IMR-90 (cell line): ENCODE results near the gene CASKIN1. TPM values are rescaled to one million over a fixed set of nuclear protein-coding genes. Genes with fewer than 3 reads are reported as not detected.

Source experiments
- ATAC-seq: fragments of 200-7000 bp; cut with Tn5 transposase; 2 replicates; pipeline ENCODE4 v1.9.1; 2020; ENCODE audit warnings: low read depth, mild to moderate bottlenecking, moderate library complexity
- BruUV-seq: library from RNA; stranded (reverse); fragments of 400-500 nt; replicated peaks from 2 replicates; lab custom pipeline; 2021; lab: Mats Ljungman, UMichigan
- CTCF ChIA-PET: fragments of 300-600 bp; formaldehyde crosslinking; extraction: SDS; loops from one replicate; lab custom pipeline; 2021; ENCODE audit warnings: antibody characterized with exemption; lab: Yijun Ruan, JAX
- POLR2A ChIA-PET: fragments of 300-600 bp; sonication (Branson Sonifier 250); formaldehyde crosslinking; loops from one replicate; lab custom pipeline; 2022; ENCODE audit warnings: antibody characterized with exemption; ENCODE audit not compliant: unreplicated experiment; lab: Charles Lee
- DNase-seq: peaks from one replicate; pipeline ENCODE4 v3.0.0; 2013
- H2AFZ ChIP-seq: replicated peaks from 2 replicates; pipeline ENCODE3; 2013; ENCODE audit warnings: low read length, mild to moderate bottlenecking; ENCODE audit not compliant: poor library complexity
- H2AK5ac ChIP-seq: 2 replicates; pipeline ENCODE4 v1.6.1; 2013; ENCODE audit warnings: low read depth, low read length, inconsistent platforms
- H2AK9ac ChIP-seq: replicated peaks from 2 replicates; pipeline ENCODE3; 2013; ENCODE audit warnings: mild to moderate bottlenecking, low read depth, low read length, moderate library complexity; ENCODE audit not compliant: poor library complexity
- H2BK120ac ChIP-seq: 2 replicates; pipeline ENCODE4 v1.6.1; 2013; ENCODE audit warnings: low read depth, low read length, inconsistent platforms
- H2BK15ac ChIP-seq: 3 replicates; pipeline ENCODE4 v1.6.1; 2013; ENCODE audit warnings: low read depth, low read length, inconsistent platforms
- H2BK20ac ChIP-seq: 2 replicates; pipeline ENCODE4 v1.6.1; 2013; ENCODE audit warnings: low read depth, mild to moderate bottlenecking, inconsistent platforms, low read length, moderate library complexity
- H2BK5ac ChIP-seq: 2 replicates; pipeline ENCODE4 v1.6.1; 2013; ENCODE audit warnings: mild to moderate bottlenecking, low read depth, low read length, inconsistent platforms; ENCODE audit not compliant: poor library complexity, severe bottlenecking
- H3K14ac ChIP-seq: replicated peaks from 2 replicates; pipeline ENCODE4 v1.6.1; 2013; ENCODE audit warnings: low read depth, low read length, inconsistent platforms
- H3K18ac ChIP-seq: 2 replicates; pipeline ENCODE4 v1.6.1; 2013; ENCODE audit warnings: low read depth, low read length, control low read depth
- H3K23ac ChIP-seq: 2 replicates; pipeline ENCODE4 v1.6.1; 2013; ENCODE audit warnings: low read depth, low read length, inconsistent platforms
- H3K27ac ChIP-seq: 2 replicates; pipeline ENCODE4 v1.5.1; 2013; ENCODE audit warnings: mild to moderate bottlenecking, control low read depth, low read length; ENCODE audit not compliant: insufficient read depth
- H3K27me3 ChIP-seq: 2 replicates; pipeline ENCODE4 v1.6.1; 2013; ENCODE audit warnings: low read length; ENCODE audit not compliant: control insufficient read depth, insufficient read depth
- H3K36me3 ChIP-seq: 2 replicates; pipeline ENCODE4 v1.6.1; 2013; ENCODE audit warnings: low read length, mixed read lengths; ENCODE audit not compliant: control insufficient read depth, insufficient read depth
- H3K4ac ChIP-seq: 2 replicates; pipeline ENCODE4 v1.6.1; 2013; ENCODE audit warnings: low read depth, low read length, inconsistent platforms
- H3K4me1 ChIP-seq: 2 replicates; pipeline ENCODE4 v1.6.1; 2013; ENCODE audit warnings: low read length, mixed read lengths; ENCODE audit not compliant: control insufficient read depth, insufficient read depth
- H3K4me2 ChIP-seq: 2 replicates; pipeline ENCODE4 v1.6.1; 2013; ENCODE audit warnings: low read depth, mild to moderate bottlenecking, control low read depth, low read length, moderate library complexity
- H3K4me3 ChIP-seq: 2 replicates; pipeline ENCODE4 v1.5.1; 2013; ENCODE audit warnings: low read depth, mild to moderate bottlenecking, control low read depth, low read length, moderate library complexity; ENCODE audit not compliant: insufficient read depth
- H3K56ac ChIP-seq: 2 replicates; pipeline ENCODE4 v1.6.1; 2013; ENCODE audit warnings: low read length, inconsistent platforms; ENCODE audit not compliant: insufficient read depth; ENCODE audit errors: extremely low read depth
- H3K79me1 ChIP-seq, 2 experiments: 2 replicates each; pipeline ENCODE4 v1.6.1; 2013; ENCODE audit warnings: low read length in 2 of 2, inconsistent platforms in 1 of 2, low read depth in 1 of 2
- H3K9ac ChIP-seq: 2 replicates; pipeline ENCODE4 v1.6.1; 2013; ENCODE audit warnings: low read depth, low read length, control low read depth
- H3K9me1 ChIP-seq: 2 replicates; pipeline ENCODE4 v1.6.1; 2013; ENCODE audit warnings: low read length, inconsistent platforms; ENCODE audit not compliant: insufficient read depth
- H3K9me3 ChIP-seq: 2 replicates; pipeline ENCODE4 v1.6.1; 2013; ENCODE audit warnings: low read length; ENCODE audit not compliant: control insufficient read depth, insufficient read depth
- H4K20me1 ChIP-seq: 2 replicates; pipeline ENCODE4 v1.6.1; 2013; ENCODE audit warnings: low read length, inconsistent platforms; ENCODE audit not compliant: insufficient read depth
- H4K5ac ChIP-seq: 2 replicates; pipeline ENCODE4 v1.6.1; 2013; ENCODE audit warnings: mild to moderate bottlenecking, low read depth, low read length, control low read depth
- H4K8ac ChIP-seq, 2 experiments: 2 replicates each; pipeline ENCODE4 v1.6.1; 2013; ENCODE audit warnings: low read depth in 2 of 2, low read length in 2 of 2, control low read depth in 1 of 2, inconsistent platforms in 1 of 2
- H4K91ac ChIP-seq: 2 replicates; pipeline ENCODE4 v1.6.1; 2013; ENCODE audit warnings: low read depth, low read length, inconsistent platforms; ENCODE audit not compliant: insufficient read depth
- CTCF ChIP-seq: conservative IDR thresholded peaks from 2 replicates; pipeline ENCODE4 v1.5.1; 2012; ENCODE audit warnings: mild to moderate bottlenecking, low read depth, low read length, improper control_type of control experiment
- ELK1 ChIP-seq: fragments of 150-350 bp; IDR thresholded peaks from 2 replicates; pipeline ENCODE4 v1.6.1; 2016; ENCODE audit warnings: low read depth, mild to moderate bottlenecking, low read length, moderate library complexity, borderline replicate concordance
- FOS ChIP-seq: fragments of 150-350 bp; IDR thresholded peaks from 2 replicates; pipeline ENCODE4 v1.6.1; 2016; ENCODE audit warnings: low read depth, low read length
- MAFK ChIP-seq: IDR thresholded peaks from 2 replicates; pipeline ENCODE4 v1.6.1; 2012; ENCODE audit warnings: low read depth, low read length, improper control_type of control experiment
- MAZ ChIP-seq: IDR thresholded peaks from 2 replicates; pipeline ENCODE4 v1.6.1; 2012; ENCODE audit warnings: low read depth, mild to moderate bottlenecking, low read length, improper control_type of control experiment, moderate library complexity, borderline replicate concordance
- POLR2A ChIP-seq: IDR thresholded peaks from 2 replicates; pipeline ENCODE4 v1.6.1; 2012; ENCODE audit warnings: mild to moderate bottlenecking, low read depth, low read length
- RAD21 ChIP-seq: IDR thresholded peaks from 2 replicates; pipeline ENCODE4 v1.6.1; 2012; ENCODE audit warnings: low read length, improper control_type of control experiment
- RCOR1 ChIP-seq: IDR thresholded peaks from 2 replicates; pipeline ENCODE4 v1.6.1; 2012; ENCODE audit warnings: mild to moderate bottlenecking, low read length, improper control_type of control experiment; ENCODE audit not compliant: insufficient replicate concordance
- RFX5 ChIP-seq: IDR thresholded peaks from 2 replicates; pipeline ENCODE4 v1.8.0; 2012; ENCODE audit warnings: low read depth, mild to moderate bottlenecking, low read length, moderate library complexity
- SMC3 ChIP-seq: fragments of 150-350 bp; IDR thresholded peaks from 2 replicates; pipeline ENCODE4 v1.6.1; 2016; ENCODE audit warnings: low read depth, mild to moderate bottlenecking, antibody characterized with exemption, low read length, moderate library complexity
- USF2 ChIP-seq: fragments of 150-350 bp; IDR thresholded peaks from 2 replicates; pipeline ENCODE4 v1.6.1; 2017; ENCODE audit warnings: mild to moderate bottlenecking, antibody characterized with exemption, low read length, low read depth
- WGBS, 2 experiments: methylation state at CpG; one replicate each; pipeline versions ENCODE4 v1.1.5 to v1.1.7; 2013; ENCODE audit warnings: missing lambda C conversion rate in 2 of 2; ENCODE audit not compliant: insufficient read length in 1 of 2; ENCODE audit errors: extremely low coverage in 2 of 2; 5-methylcytosine and 5-hydroxymethylcytosine counted together
- dilution Hi-C: fragments of 300-500 bp; cut with HindIII; formaldehyde crosslinking; loops from one replicate; pipeline ENCODE4 v1.14.3; 2018; ENCODE audit warnings: low sequenced_read_pairs; ENCODE audit not compliant: unreplicated experiment
- in situ Hi-C: fragments of 300-500 bp; cut with MboI; formaldehyde crosslinking; loops from 3 replicates; pipeline ENCODE4 v1.14.3; 2019; ENCODE audit warnings: low sequenced_read_pairs, inconsistent platforms, mixed read lengths
- intact Hi-C: fragments of 100-400 bp; cut with micrococcal nuclease; formaldehyde crosslinking; loops from 2 replicates; pipeline ENCODE4 v1.10.0; 2022
- polyA plus RNA-seq, 3 experiments: library from polyadenylated mRNA; depleted of rRNA; stranded (reverse); fragments of >200 nt; gene quantifications; 2 replicates each; pipeline ENCODE4 v1.2.3, GENCODE V29; 2012; ENCODE audit warnings: low replicate concordance in 1 of 3
- total RNA-seq: library from RNA; depleted of rRNA; stranded (reverse); fragments of >200 nt; gene quantifications from 2 replicates; pipeline ENCODE4 v1.2.3, GENCODE V29; 2012

Gene CASKIN1
- total and polyA plus RNA-seq, 2 of the 4 experiments (the other 2 are of a cell fraction): 0.05 TPM; not detected in 1

GRCh38 chr16:2214719-2214968 is 18.2 kb upstream of the CASKIN1 start, which contains the start of gene PGP:
TSS of gene PGP (minus strand) at chr16:2214840. CDS start at chr16:2214777, 63 bp downstream.
- peaks cover 14 to 30% of the 10 kb centered on the region in 2 experiments for H3K79me1 ChIP-seq
- H3K4ac ChIP-seq: peak within 1 kb of the TSS; percentile 88
- peak within 1 kb of the TSS; percentile 22 for H4K91ac ChIP-seq
- H3K9me1 ChIP-seq: no peaks in the 10 kb centered on the region
- intact Hi-C loops: no loop called here
- H3K27me3 ChIP-seq: no peaks in the 10 kb centered on the region
- no peaks in the 10 kb centered on the region for H3K9me3 ChIP-seq
- WGBS, 2 experiments: 0% methylated on average over 25 of the region's 48 CpGs; no CpG with 5 or more reads in 1 of the 2 experiments
- BruUV-seq: no TSS peak
- dilution Hi-C loops: no loop called here
- H3K14ac ChIP-seq: peak within 1 kb of the TSS; percentile 77
- H4K5ac ChIP-seq: peak within 1 kb of the TSS; percentile 81
- peak within 1 kb of the TSS; percentile 84 for H2BK5ac ChIP-seq
- peak within 1 kb of the TSS; percentile 72 for H3K23ac ChIP-seq
- H3K36me3 ChIP-seq: peaks cover 5% of the 10 kb centered on the region
- DNase-seq (no peak), ATAC-seq (peak; percentile 94)
- peak within 1 kb of the TSS; percentile 87 for H3K4me3 ChIP-seq
- peak within 1 kb of the TSS; percentile 72 to 99 for H4K8ac ChIP-seq
- peak within 1 kb of the TSS; percentile 93 for H2AK9ac ChIP-seq
- peak within 1 kb of the TSS; percentile 65 for H2AK5ac ChIP-seq
- no peak within 1 kb of the TSS for H2BK20ac ChIP-seq
- H4K20me1 ChIP-seq: peaks cover 12% of the 10 kb centered on the region
- 0 out of 3 replicates have a peak within 1 kb of the TSS, but pooled peaks have one; percentile 8 for H2BK15ac ChIP-seq
- peak within 1 kb of the TSS; percentile 79 for H3K56ac ChIP-seq
- peak within 1 kb of the TSS; percentile 40; the same call in 1 of the 2 replicates for H3K18ac ChIP-seq
- H3K27ac ChIP-seq: peak within 1 kb of the TSS; percentile 86
- H3K9ac ChIP-seq: peak within 1 kb of the TSS; percentile 89
- peak within 1 kb of the TSS; percentile 98 for H2AFZ ChIP-seq
- ChIA-PET CTCF (interaction anchor here (0.8 kb wide), 1 partner anchor 292 kb away, joined by 3 read pairs; no protein-coding TSS in a partner anchor), POLR2A (no interaction called here)
- H2BK120ac ChIP-seq: peak within 1 kb of the TSS; percentile 17; the same call in 1 of the 2 replicates
- TF ChIP-seq MAFK (no peak), RFX5 (no peak), RAD21 (no peak), RCOR1 (no peak), MAZ (no peak), FOS (peak; percentile 97), POLR2A (no peak; the same call in 1 of the 2 replicates), CTCF (0 out of 2 replicates have a peak, but pooled peaks have one; percentile 3), SMC3 (no peak), USF2 (no peak), ELK1 (no peak)
- in situ Hi-C loops: no loop called here
- peaks cover 7% of the 10 kb centered on the region for H3K4me1 ChIP-seq
- H3K4me2 ChIP-seq: peak within 1 kb of the TSS; percentile 93
